K562 (cell line): ENCODE data around the gene SNX33. TPM values are rescaled to one million over a fixed set of nuclear protein-coding genes. Genes with fewer than 3 reads are reported as not detected.
A peak's percentile ranks its signal among the peaks of the same experiment; 100 is the strongest.
"Not testable (repeated sequence)": the region's sequence is repeated elsewhere in the genome, so short reads cannot be mapped to it uniquely, and the experiment has no call there.

Source experiments
- ATAC-seq: fragments of 200-7000 bp; cut with Tn5 transposase; 3 replicates; pipeline ENCODE4 v1.9.1; 2020; ENCODE audit warnings: moderate library complexity
- BruUV-seq: library from RNA; stranded (reverse); fragments of 400-500 nt; replicated peaks from 2 replicates; lab custom pipeline; 2021; lab: Mats Ljungman, UMichigan
- CTCF ChIA-PET: fragments of 300-600 bp; formaldehyde crosslinking; extraction: SDS; loops from one replicate; lab custom pipeline; 2021; ENCODE audit warnings: low intra/inter-chr PET ratio; lab: Yijun Ruan, JAX
- POLR2A ChIA-PET: fragments of 300-600, 350-650 bp; sonication (Branson Sonifier 250); formaldehyde crosslinking; extraction: SDS; loops from one replicate; lab custom pipeline; 2021; ENCODE audit warnings: antibody characterized with exemption, inconsistent platforms; lab: Yijun Ruan, JAX
- DNase-seq, 4 experiments: peaks; one replicate each; pipeline versions ENCODE4 v3.0.0 to v3.0.0-alpha.2; 2011 to 2018; ENCODE audit warnings: low spot score in 3 of 4, mixed read lengths in 3 of 4; ENCODE audit errors: extremely low read depth in 1 of 4
- FAIRE-seq: peaks from 2 replicates; lab custom pipeline; 2011; peaks lifted over from hg19 to GRCh38; lab: Jason Lieb, UNC
- H2AFZ ChIP-seq: 2 replicates; pipeline ENCODE4 v1.6.0; 2011; ENCODE audit warnings: low read depth, low read length, control low read depth, inconsistent platforms
- H3K27ac ChIP-seq: fragments of 200-600 bp; 3 replicates; pipeline ENCODE4 v1.8.0; 2011; ENCODE audit warnings: low read depth, mild to moderate bottlenecking, control low read depth, inconsistent platforms, low read length, moderate library complexity, mixed read lengths; ENCODE audit errors: extremely low read depth
- H3K27me3 ChIP-seq, 2 experiments: fragments of 300-600 bp in 1 of 2; 2 replicates in 1 of 2; 3 replicates in 1 of 2; pipeline versions ENCODE4 v1.6.0 to v1.8.0; 2011; ENCODE audit warnings: inconsistent platforms in 2 of 2, low read length in 2 of 2, mild to moderate bottlenecking in 1 of 2, mixed read lengths in 1 of 2, moderate library complexity in 1 of 2; ENCODE audit not compliant: control insufficient read depth in 2 of 2, insufficient read depth in 2 of 2
- H3K36me3 ChIP-seq: fragments of 300-600 bp; 3 replicates; pipeline ENCODE4 v1.8.0; 2011; ENCODE audit warnings: mild to moderate bottlenecking, low read length, inconsistent platforms; ENCODE audit not compliant: control insufficient read depth, insufficient read depth
- H3K4me1 ChIP-seq, 2 experiments: fragments of 200-600 bp in 1 of 2; replicated peaks in 1 of 2; 2 replicates in 1 of 2; 3 replicates in 1 of 2; pipeline versions ENCODE4 v1.5.1 to v1.8.0; 2011; ENCODE audit warnings: inconsistent platforms in 2 of 2, low read length in 2 of 2, mild to moderate bottlenecking in 1 of 2, mixed read lengths in 1 of 2, moderate library complexity in 1 of 2; ENCODE audit not compliant: control insufficient read depth in 2 of 2, insufficient read depth in 2 of 2
- H3K4me2 ChIP-seq: 2 replicates; pipeline ENCODE4 v1.6.1; 2011; ENCODE audit warnings: low read length, control low read depth, inconsistent platforms, mixed read lengths; ENCODE audit not compliant: insufficient read depth
- H3K4me3 ChIP-seq: fragments of 200-600 bp; sonication (generic), shearing (Covaris generic); 2 replicates; pipeline ENCODE4 v1.5.1; 2016; ENCODE audit warnings: control low read depth, inconsistent platforms
- H3K79me2 ChIP-seq: fragments of 200-600 bp; 3 replicates; pipeline ENCODE4 v1.8.0; 2011; ENCODE audit warnings: low read length, inconsistent platforms; ENCODE audit not compliant: control insufficient read depth, insufficient read depth
- H3K9ac ChIP-seq, 2 experiments: 2 replicates each; pipeline versions ENCODE4 v1.6.0 to v1.6.1; 2011; ENCODE audit warnings: low read depth in 2 of 2, low read length in 2 of 2, control low read depth in 1 of 2, inconsistent platforms in 1 of 2, mild to moderate bottlenecking in 1 of 2, mixed read lengths in 1 of 2; ENCODE audit not compliant: insufficient read depth in 1 of 2
- H3K9me1 ChIP-seq: one replicate; pipeline ENCODE4 v1.6.0; 2011; ENCODE audit warnings: inconsistent platforms, mild to moderate bottlenecking, low read length, moderate library complexity; ENCODE audit not compliant: control insufficient read depth, insufficient read depth
- H3K9me3 ChIP-seq: replicated peaks from 2 replicates; pipeline ENCODE4 v1.5.1; 2011; ENCODE audit warnings: low read depth, low read length, inconsistent platforms; ENCODE audit not compliant: control insufficient read depth, insufficient read depth
- H4K20me1 ChIP-seq: replicated peaks from 2 replicates; pipeline ENCODE4 v1.6.1; 2011; ENCODE audit warnings: low read length, inconsistent platforms, mixed read lengths; ENCODE audit not compliant: control insufficient read depth, insufficient read depth
- CBFB ChIP-seq: sonication (generic); formaldehyde crosslinking; IDR thresholded peaks from 2 replicates; pipeline ENCODE4 v1.4.0; 2020; ENCODE audit warnings: mild to moderate bottlenecking, missing genetic modification reagents
- E2F6 ChIP-seq, 2 experiments: IDR thresholded peaks; 2 replicates each; pipeline ENCODE4 v1.6.1; 2011; ENCODE audit warnings: borderline replicate concordance in 1 of 2, control low read depth in 1 of 2, low read depth in 1 of 2, low read length in 1 of 2, mild to moderate bottlenecking in 1 of 2, mixed read lengths in 1 of 2, moderate library complexity in 1 of 2; ENCODE audit not compliant: insufficient read depth in 1 of 2, insufficient read length in 1 of 2, poor library complexity in 1 of 2, severe bottlenecking in 1 of 2; ENCODE audit errors: extremely low read depth in 1 of 2
- MTA3 ChIP-seq: fragments of 450-650 bp; formaldehyde crosslinking; IDR thresholded peaks from 2 replicates; pipeline ENCODE4 v1.6.1; 2017; ENCODE audit warnings: mild to moderate bottlenecking, borderline replicate concordance
- ZNF253 ChIP-seq: fragments of 250-450 bp; sonication (Bioruptor Pico); conservative IDR thresholded peaks from 2 replicates; pipeline ENCODE4 v1.6.1; 2021; ENCODE audit warnings: mild to moderate bottlenecking
- WGBS: fragments of 100-300 bp; shearing (Covaris generic); methylation state at CpG from one replicate; pipeline ENCODE4 v1.1.6; 2016; ENCODE audit warnings: low coverage, mixed read lengths; ENCODE audit not compliant: insufficient coverage; ENCODE audit errors: missing lambda C conversion rate; 5-methylcytosine and 5-hydroxymethylcytosine counted together
- in situ Hi-C: fragments of 300-500 bp; cut with MboI; formaldehyde crosslinking; loops from 4 replicates; pipeline ENCODE4 v1.15.0; 2018; ENCODE audit warnings: inconsistent platforms, mixed read lengths
- intact Hi-C: fragments of 100-400 bp; cut with micrococcal nuclease; formaldehyde crosslinking; loops from 2 replicates; pipeline ENCODE4 v1.14.2; 2022
- polyA plus RNA-seq, 8 experiments: library from polyadenylated mRNA; depleted of rRNA in 4 of 8; stranded (reverse) in 5 of 8; unstranded in 3 of 8; fragments of >200 nt; fragmentation: Nextera tagmentation in 2 of 8; fragmentation: Illumina TruSeq in 1 of 8; extraction: Ambion mirVana in 2 of 8; extraction: Trizol in 1 of 8; gene quantifications; 2 replicates each; pipeline versions ENCODE4 v1.2.1 to v1.2.3, GENCODE V29; 2011 to 2014; ENCODE audit warnings: inconsistent platforms in 1 of 8, missing spikeins in 1 of 8
- total RNA-seq, 7 experiments: library from RNA; depleted of rRNA in 6 of 7; stranded (reverse); fragments of >200 nt in 6 of 7; fragmentation: Illumina TruSeq in 2 of 7; extraction: Trizol in 2 of 7; gene quantifications; 2 replicates each; pipeline versions ENCODE4 v1.2.1 to v1.2.3, GENCODE V29; 2011 to 2021; ENCODE audit warnings: low replicate concordance in 1 of 7

The SNX33 gene
- total and polyA plus RNA-seq, 9 of the 15 experiments (the other 6 are each of a cell fraction or from before 2014, with no cell fraction given) = 1.4 to 14.1 (median 8.2) TPM

- CTCF ChIA-PET = no interaction called here
- no peak overlapping the region for H3K27ac ChIP-seq
- peaks cover 0 to 31% of the 10 kb centered on the region in 2 experiments; a peak in 2 of 5 replicates for H3K4me1 ChIP-seq
- TF ChIP-seq ZNF253 (CRISPR knock-in tag) = no peak
- TF ChIP-seq CBFB (CRISPR knock-in tag) = 0 out of 2 replicates have a peak, but pooled peaks have one; percentile 44
- peak; percentile 40 to 67 for TF ChIP-seq E2F6 (IDR thresholded peaks at IDR 0.05; ENCODE audit: borderline replicate concordance in 1 of 2, extremely low read depth in 1 of 2, insufficient read depth in 1 of 2, insufficient read length in 1 of 2, low read depth in 1 of 2, low read length in 1 of 2, poor library complexity in 1 of 2, severe bottlenecking in 1 of 2)
- no peaks in the 10 kb centered on the region for H3K36me3 ChIP-seq
- H3K4me3 ChIP-seq = no peak overlapping the region
- H4K20me1 ChIP-seq = peaks cover 3% of the 10 kb centered on the region; the same call in 1 of the 2 replicates
- WGBS = 39% methylated on average over 7 of the region's 7 CpGs
- H3K9ac ChIP-seq = no peak overlapping the region
- intact Hi-C loops (loop anchor here (10.0 kb wide), 1 partner anchor 237 kb away; no protein-coding TSS in a partner anchor), in situ Hi-C loops (loop anchor here (5.0 kb wide), 3 partner anchors 44 to 239 kb away; no protein-coding TSS in a partner anchor)
- BruUV-seq = no TSS peak
- no peaks in the 10 kb centered on the region for H3K9me1 ChIP-seq
- peaks cover 0 to 5% of the 10 kb centered on the region in 2 experiments; a peak in 1 of 5 replicates for H3K27me3 ChIP-seq
- no peaks in the 10 kb centered on the region for H3K79me2 ChIP-seq
- ATAC-seq (no peak), DNase-seq (no peak), FAIRE-seq (no peak)
- H3K9me3 ChIP-seq = no peaks in the 10 kb centered on the region
- no peak overlapping the region for H3K4me2 ChIP-seq
- no peak overlapping the region for H2AFZ ChIP-seq
- POLR2A ChIA-PET = no interaction called here
Observed at GRCh38 chr15:75688278-75688557, 40.5 kb downstream of the SNX33 start.

GRCh38 chr15:75688831-75689230 is 41.1 kb downstream of the SNX33 start:
- no peaks in the 10 kb centered on the region for H3K9me1 ChIP-seq
- H3K4me3 ChIP-seq = no peak overlapping the region
- in situ Hi-C loops = loop anchor here (5.0 kb wide), 3 partner anchors 43 to 238 kb away; no protein-coding TSS in a partner anchor
- no peak overlapping the region for H2AFZ ChIP-seq
- no TSS peak for BruUV-seq
- ATAC-seq = no peak
- TF ChIP-seq MTA3 = no peak
- WGBS = 64% methylated on average over 13 of the region's 26 CpGs
- no peak overlapping the region for H3K4me2 ChIP-seq
- peaks cover 6% of the 10 kb centered on the region; the same call in 1 of the 2 replicates for H4K20me1 ChIP-seq
- POLR2A ChIA-PET = no interaction called here
- peaks cover 0 to 5% of the 10 kb centered on the region in 2 experiments; a peak in 1 of 5 replicates for H3K27me3 ChIP-seq
- H3K4me1 ChIP-seq = peaks cover 4 to 34% of the 10 kb centered on the region in 2 experiments; a peak in 4 of 5 replicates
- H3K27ac ChIP-seq = no peak overlapping the region
- no peaks in the 10 kb centered on the region for H3K36me3 ChIP-seq
- no peak for FAIRE-seq
- DNase-seq = no peak
- H3K79me2 ChIP-seq = no peaks in the 10 kb centered on the region
- no peaks in the 10 kb centered on the region for H3K9me3 ChIP-seq
- intact Hi-C loops = loop anchor here (10.0 kb wide), 1 partner anchor 236 kb away; no protein-coding TSS in a partner anchor
- no peak overlapping the region for H3K9ac ChIP-seq
- CTCF ChIA-PET = no interaction called here

GRCh38 chr15:75689429-75689828 is 41.7 kb downstream of the SNX33 start:
- H3K36me3 ChIP-seq, H3K27me3 ChIP-seq, H3K79me2 ChIP-seq, CTCF ChIA-PET, DNase-seq, H2AFZ ChIP-seq, ATAC-seq, FAIRE-seq, H3K4me3 ChIP-seq, POLR2A ChIA-PET, H3K9me1 ChIP-seq, H3K27ac ChIP-seq, H3K9ac ChIP-seq, BruUV-seq, H3K9me3 ChIP-seq, H3K4me2 ChIP-seq: not testable (repeated sequence)
- 34% methylated on average over 18 of the region's 20 CpGs for WGBS
- peaks cover 9 to 40% of the 10 kb centered on the region in 2 experiments; a peak in 4 of 5 replicates for H3K4me1 ChIP-seq
- intact Hi-C loops = loop anchor here (10.0 kb wide), 1 partner anchor 235 kb away; no protein-coding TSS in a partner anchor
- peaks cover 10% of the 10 kb centered on the region; the same call in 1 of the 2 replicates for H4K20me1 ChIP-seq
- in situ Hi-C loops = loop anchor here (5.0 kb wide), 3 partner anchors 43 to 238 kb away; no protein-coding TSS in a partner anchor
